HEK293 (cell line): ENCODE data around the gene SEPTIN12.

Experiments used
- CTCF ChIA-PET: fragments of 350-600 bp; formaldehyde crosslinking; extraction: SDS; loops from one replicate; lab custom pipeline; 2021; ENCODE audit warnings: antibody characterized with exemption; lab: Yijun Ruan, JAX
- POLR2A ChIA-PET: fragments of 300-600 bp; formaldehyde crosslinking; extraction: SDS; loops from one replicate; lab custom pipeline; 2020; ENCODE audit warnings: antibody characterized with exemption, inconsistent platforms; lab: Yijun Ruan, JAX
- H3K27ac ChIP-seq: fragments of 200-500 bp; sonication (Bioruptor generic); 2 replicates; pipeline ENCODE4 v1.5.1; 2014; ENCODE audit warnings: low read depth, low read length, control low read depth, inconsistent platforms; ENCODE audit errors: extremely low read depth
- H3K36me3 ChIP-seq, 2 experiments: fragments of 200-500 bp in 1 of 2; sonication (Bioruptor generic) in 1 of 2; 1 replicate in 1 of 2; 2 replicates in 1 of 2; pipeline ENCODE4 v1.5.1; 2014 to 2017; ENCODE audit warnings: inconsistent platforms in 2 of 2, low read length in 2 of 2; ENCODE audit not compliant: control insufficient read depth in 2 of 2, insufficient read depth in 1 of 2
- H3K4me1 ChIP-seq: fragments of 200-500 bp; sonication (Bioruptor generic); 2 replicates; pipeline ENCODE4 v1.5.1; 2014; ENCODE audit warnings: mild to moderate bottlenecking, low read length, inconsistent platforms; ENCODE audit not compliant: control insufficient read depth, insufficient read depth
- H3K4me3 ChIP-seq: 2 replicates; pipeline ENCODE4 v1.5.1; 2011; ENCODE audit warnings: low read depth, mild to moderate bottlenecking, control low read depth, low read length, moderate library complexity
- H3K9me3 ChIP-seq: fragments of 200-500 bp; sonication (Bioruptor generic); 2 replicates; pipeline ENCODE4 v1.5.1; 2014; ENCODE audit warnings: low read depth, low read length, inconsistent platforms; ENCODE audit not compliant: control insufficient read depth, insufficient read depth
- ZBTB17 ChIP-seq: fragments of 450-650 bp; formaldehyde crosslinking; IDR thresholded peaks from 2 replicates; pipeline ENCODE4 v1.5.1; 2016; ENCODE audit warnings: missing biosample characterization, missing genetic modification characterization
- ZIC2 ChIP-seq: fragments of 450-650 bp; formaldehyde crosslinking; IDR thresholded peaks from 2 replicates; pipeline ENCODE4 v1.5.1; 2016; ENCODE audit warnings: missing biosample characterization, missing genetic modification characterization
- ZNF140 ChIP-seq: fragments of 450-650 bp; formaldehyde crosslinking; IDR thresholded peaks from 2 replicates; pipeline ENCODE4 v1.5.1; 2016; ENCODE audit warnings: missing biosample characterization, missing genetic modification characterization
- ZNF223 ChIP-seq: fragments of 450-650 bp; formaldehyde crosslinking; IDR thresholded peaks from 2 replicates; pipeline ENCODE4 v1.5.1; 2016; ENCODE audit warnings: missing biosample characterization, missing genetic modification characterization
- ZNF391 ChIP-seq: fragments of 450-650 bp; formaldehyde crosslinking; IDR thresholded peaks from 2 replicates; pipeline ENCODE4 v1.5.1; 2016; ENCODE audit warnings: low read depth, missing biosample characterization, missing genetic modification characterization, borderline replicate concordance
- ZNF768 ChIP-seq: fragments of 450-650 bp; formaldehyde crosslinking; IDR thresholded peaks from 2 replicates; pipeline ENCODE4 v1.5.1; 2018; ENCODE audit warnings: missing biosample characterization, mild to moderate bottlenecking, missing genetic modification characterization
- ZNF843 ChIP-seq: fragments of 450-650 bp; formaldehyde crosslinking; IDR thresholded peaks from 2 replicates; pipeline ENCODE4 v1.5.1; 2016; ENCODE audit warnings: missing biosample characterization, missing genetic modification characterization
- ZSCAN16 ChIP-seq: fragments of 450-650 bp; formaldehyde crosslinking; IDR thresholded peaks from 2 replicates; pipeline ENCODE4 v1.5.1; 2016; ENCODE audit warnings: missing biosample characterization, missing genetic modification characterization
- TF ChIP-seq, protein P1 (sequence below): fragments of 450-650 bp; formaldehyde crosslinking; IDR thresholded peaks from 2 replicates; pipeline ENCODE4 v1.5.1; 2016; ENCODE audit warnings: missing biosample characterization, missing genetic modification characterization, borderline replicate concordance
- TF ChIP-seq, protein P2 (sequence below): fragments of 450-650 bp; formaldehyde crosslinking; IDR thresholded peaks from 2 replicates; pipeline ENCODE4 v1.5.1; 2016; ENCODE audit warnings: missing biosample characterization, missing genetic modification characterization
- TF ChIP-seq, protein P3 (sequence below): fragments of 450-650 bp; formaldehyde crosslinking; IDR thresholded peaks from 2 replicates; pipeline ENCODE4 v1.5.1; 2016; ENCODE audit warnings: missing biosample characterization, missing genetic modification characterization, borderline replicate concordance

SEPTIN12 gene

DNA sequence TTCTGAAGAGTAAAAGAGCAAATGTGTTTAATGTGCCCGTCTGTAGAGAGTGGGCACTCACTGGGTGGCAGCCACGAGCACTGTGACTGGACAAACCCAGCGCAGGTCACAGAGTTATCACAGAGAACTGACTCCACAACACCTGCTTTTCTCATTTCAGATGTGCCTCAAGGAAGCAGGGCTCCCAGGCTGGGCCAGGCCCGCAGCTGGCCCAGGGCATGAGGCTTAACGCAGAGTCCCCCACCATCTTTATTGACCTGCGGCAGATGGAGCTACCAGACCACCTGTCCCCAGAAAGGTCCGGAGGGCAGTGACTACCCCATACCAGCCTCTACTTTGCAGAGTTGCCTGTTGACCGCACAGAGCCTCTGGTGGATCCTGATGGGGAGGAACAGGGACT lies 41.9 kb downstream of the SEPTIN12 start (continued):
- TF ChIP-seq ZNF843 (tag by site-specific recombination), result no peak
- TF ChIP-seq, all 188 proteins: peak for 0

DNA sequence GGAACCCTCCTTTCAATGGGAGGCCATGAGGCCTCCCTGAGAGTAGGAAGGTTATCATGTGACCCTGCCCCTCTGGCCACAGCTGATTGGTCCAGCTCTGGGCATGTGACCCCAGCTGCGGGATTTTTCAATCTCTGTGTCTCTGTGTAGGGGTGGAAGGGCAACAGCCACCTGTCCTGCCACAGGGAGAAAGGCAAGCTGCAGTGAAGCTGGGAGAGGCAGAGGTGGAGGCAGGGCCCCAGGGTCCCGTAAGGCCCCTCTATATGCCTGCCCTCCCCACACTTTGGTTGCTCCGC lies 42.9 kb downstream of the SEPTIN12 start:
- ChIA-PET CTCF (no interaction called here), POLR2A (interaction anchor here (1.7 kb wide), 1 partner anchor 11 kb away, joined by 5 read pairs; the partner anchor contains the start of genes ANKS3 and DNAAF8)
- Histone ChIP-seq H3K36me3 (peaks cover 0 to 9% of the 10 kb centered on the region in 2 experiments; a peak in 2 of 3 replicates), H3K27ac (no peak overlapping the region), H3K9me3 (no peaks in the 10 kb centered on the region), H3K4me1 (no peaks in the 10 kb centered on the region), H3K4me3 (no peak overlapping the region)
- TF ChIP-seq ZNF391 (tag by site-specific recombination) (no peak), ZSCAN16 (tag by site-specific recombination) (no peak), ZBTB17 (no peak), ZNF768 (tag by site-specific recombination) (no peak), ZNF140 (tag by site-specific recombination) (no peak), ZNF223 (tag by site-specific recombination) (no peak)
- TF ChIP-seq, protein P1, sequence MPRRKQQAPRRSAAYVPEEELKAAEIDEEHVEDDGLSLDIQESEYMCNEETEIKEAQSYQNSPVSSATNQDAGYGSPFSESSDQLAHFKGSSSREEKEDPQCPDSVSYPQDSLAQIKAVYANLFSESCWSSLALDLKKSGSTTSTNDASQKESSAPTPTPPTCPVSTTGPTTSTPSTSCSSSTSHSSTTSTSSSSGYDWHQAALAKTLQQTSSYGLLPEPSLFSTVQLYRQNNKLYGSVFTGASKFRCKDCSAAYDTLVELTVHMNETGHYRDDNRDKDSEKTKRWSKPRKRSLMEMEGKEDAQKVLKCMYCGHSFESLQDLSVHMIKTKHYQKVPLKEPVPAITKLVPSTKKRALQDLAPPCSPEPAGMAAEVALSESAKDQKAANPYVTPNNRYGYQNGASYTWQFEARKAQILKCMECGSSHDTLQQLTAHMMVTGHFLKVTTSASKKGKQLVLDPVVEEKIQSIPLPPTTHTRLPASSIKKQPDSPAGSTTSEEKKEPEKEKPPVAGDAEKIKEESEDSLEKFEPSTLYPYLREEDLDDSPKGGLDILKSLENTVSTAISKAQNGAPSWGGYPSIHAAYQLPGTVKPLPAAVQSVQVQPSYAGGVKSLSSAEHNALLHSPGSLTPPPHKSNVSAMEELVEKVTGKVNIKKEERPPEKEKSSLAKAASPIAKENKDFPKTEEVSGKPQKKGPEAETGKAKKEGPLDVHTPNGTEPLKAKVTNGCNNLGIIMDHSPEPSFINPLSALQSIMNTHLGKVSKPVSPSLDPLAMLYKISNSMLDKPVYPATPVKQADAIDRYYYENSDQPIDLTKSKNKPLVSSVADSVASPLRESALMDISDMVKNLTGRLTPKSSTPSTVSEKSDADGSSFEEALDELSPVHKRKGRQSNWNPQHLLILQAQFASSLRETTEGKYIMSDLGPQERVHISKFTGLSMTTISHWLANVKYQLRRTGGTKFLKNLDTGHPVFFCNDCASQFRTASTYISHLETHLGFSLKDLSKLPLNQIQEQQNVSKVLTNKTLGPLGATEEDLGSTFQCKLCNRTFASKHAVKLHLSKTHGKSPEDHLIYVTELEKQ, result no peak
- TF ChIP-seq, protein P2, sequence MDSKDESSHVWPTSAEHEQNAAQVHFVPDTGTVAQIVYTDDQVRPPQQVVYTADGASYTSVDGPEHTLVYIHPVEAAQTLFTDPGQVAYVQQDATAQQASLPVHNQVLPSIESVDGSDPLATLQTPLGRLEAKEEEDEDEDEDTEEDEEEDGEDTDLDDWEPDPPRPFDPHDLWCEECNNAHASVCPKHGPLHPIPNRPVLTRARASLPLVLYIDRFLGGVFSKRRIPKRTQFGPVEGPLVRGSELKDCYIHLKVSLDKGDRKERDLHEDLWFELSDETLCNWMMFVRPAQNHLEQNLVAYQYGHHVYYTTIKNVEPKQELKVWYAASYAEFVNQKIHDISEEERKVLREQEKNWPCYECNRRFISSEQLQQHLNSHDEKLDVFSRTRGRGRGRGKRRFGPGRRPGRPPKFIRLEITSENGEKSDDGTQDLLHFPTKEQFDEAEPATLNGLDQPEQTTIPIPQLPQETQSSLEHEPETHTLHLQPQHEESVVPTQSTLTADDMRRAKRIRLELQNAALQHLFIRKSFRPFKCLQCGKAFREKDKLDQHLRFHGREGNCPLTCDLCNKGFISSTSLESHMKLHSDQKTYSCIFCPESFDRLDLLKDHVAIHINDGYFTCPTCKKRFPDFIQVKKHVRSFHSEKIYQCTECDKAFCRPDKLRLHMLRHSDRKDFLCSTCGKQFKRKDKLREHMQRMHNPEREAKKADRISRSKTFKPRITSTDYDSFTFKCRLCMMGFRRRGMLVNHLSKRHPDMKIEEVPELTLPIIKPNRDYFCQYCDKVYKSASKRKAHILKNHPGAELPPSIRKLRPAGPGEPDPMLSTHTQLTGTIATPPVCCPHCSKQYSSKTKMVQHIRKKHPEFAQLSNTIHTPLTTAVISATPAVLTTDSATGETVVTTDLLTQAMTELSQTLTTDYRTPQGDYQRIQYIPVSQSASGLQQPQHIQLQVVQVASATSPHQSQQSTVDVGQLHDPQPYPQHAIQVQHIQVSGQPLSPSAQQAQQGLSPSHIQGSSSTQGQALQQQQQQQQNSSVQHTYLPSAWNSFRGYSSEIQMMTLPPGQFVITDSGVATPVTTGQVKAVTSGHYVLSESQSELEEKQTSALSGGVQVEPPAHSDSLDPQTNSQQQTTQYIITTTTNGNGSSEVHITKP, result 0 out of 2 replicates have a peak, but pooled peaks have one; percentile 23

DNA sequence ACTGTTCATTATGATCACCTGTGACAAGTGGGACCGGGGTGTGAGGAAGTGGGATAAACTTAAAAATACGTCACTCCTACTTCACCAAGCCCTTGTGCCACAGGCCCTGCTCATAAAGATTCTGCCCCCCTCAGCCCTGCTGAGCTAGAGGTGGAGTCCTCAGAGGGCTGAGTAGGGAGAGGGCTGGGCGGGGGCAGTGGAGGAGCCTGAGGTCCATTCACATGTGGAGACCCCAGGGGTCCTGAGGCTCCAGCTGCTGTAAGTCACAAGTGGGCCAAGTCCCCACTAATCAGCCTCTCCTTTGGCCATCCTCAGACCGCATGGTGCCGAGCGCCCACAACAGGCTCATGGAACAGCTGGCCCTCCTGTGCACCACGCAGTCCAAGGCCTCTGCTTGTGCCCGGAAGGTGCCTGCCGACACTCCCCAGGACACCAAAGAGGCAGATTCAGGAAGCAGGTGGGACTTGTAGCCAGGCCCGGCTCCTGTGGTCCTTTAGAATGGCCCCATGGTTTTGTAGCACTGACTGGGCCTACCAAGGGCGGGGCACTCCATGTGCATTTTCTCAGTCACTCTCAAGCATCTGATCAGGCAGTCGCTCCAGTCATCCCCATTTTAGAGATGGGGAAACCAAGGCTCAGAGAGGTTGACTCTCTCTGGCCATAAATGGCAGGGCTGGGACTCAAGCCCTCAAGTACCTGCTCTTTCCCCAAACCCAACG lies 43.4 kb downstream of the SEPTIN12 start:
- ChIA-PET CTCF (no interaction called here), POLR2A (interaction anchor here (1.7 kb wide), 1 partner anchor 10 kb away, joined by 5 read pairs; the partner anchor contains the start of genes ANKS3 and DNAAF8)
- H3K4me3 ChIP-seq, result no peak overlapping the region
- no peaks in the 10 kb centered on the region for H3K4me1 ChIP-seq
- no peak overlapping the region for H3K27ac ChIP-seq
- H3K9me3 ChIP-seq, result no peaks in the 10 kb centered on the region
- peaks cover 0 to 4% of the 10 kb centered on the region in 2 experiments; a peak in 2 of 3 replicates for H3K36me3 ChIP-seq
- TF ChIP-seq ZIC2 (tag by site-specific recombination), result peak; percentile 90
- TF ChIP-seq, protein P3, sequence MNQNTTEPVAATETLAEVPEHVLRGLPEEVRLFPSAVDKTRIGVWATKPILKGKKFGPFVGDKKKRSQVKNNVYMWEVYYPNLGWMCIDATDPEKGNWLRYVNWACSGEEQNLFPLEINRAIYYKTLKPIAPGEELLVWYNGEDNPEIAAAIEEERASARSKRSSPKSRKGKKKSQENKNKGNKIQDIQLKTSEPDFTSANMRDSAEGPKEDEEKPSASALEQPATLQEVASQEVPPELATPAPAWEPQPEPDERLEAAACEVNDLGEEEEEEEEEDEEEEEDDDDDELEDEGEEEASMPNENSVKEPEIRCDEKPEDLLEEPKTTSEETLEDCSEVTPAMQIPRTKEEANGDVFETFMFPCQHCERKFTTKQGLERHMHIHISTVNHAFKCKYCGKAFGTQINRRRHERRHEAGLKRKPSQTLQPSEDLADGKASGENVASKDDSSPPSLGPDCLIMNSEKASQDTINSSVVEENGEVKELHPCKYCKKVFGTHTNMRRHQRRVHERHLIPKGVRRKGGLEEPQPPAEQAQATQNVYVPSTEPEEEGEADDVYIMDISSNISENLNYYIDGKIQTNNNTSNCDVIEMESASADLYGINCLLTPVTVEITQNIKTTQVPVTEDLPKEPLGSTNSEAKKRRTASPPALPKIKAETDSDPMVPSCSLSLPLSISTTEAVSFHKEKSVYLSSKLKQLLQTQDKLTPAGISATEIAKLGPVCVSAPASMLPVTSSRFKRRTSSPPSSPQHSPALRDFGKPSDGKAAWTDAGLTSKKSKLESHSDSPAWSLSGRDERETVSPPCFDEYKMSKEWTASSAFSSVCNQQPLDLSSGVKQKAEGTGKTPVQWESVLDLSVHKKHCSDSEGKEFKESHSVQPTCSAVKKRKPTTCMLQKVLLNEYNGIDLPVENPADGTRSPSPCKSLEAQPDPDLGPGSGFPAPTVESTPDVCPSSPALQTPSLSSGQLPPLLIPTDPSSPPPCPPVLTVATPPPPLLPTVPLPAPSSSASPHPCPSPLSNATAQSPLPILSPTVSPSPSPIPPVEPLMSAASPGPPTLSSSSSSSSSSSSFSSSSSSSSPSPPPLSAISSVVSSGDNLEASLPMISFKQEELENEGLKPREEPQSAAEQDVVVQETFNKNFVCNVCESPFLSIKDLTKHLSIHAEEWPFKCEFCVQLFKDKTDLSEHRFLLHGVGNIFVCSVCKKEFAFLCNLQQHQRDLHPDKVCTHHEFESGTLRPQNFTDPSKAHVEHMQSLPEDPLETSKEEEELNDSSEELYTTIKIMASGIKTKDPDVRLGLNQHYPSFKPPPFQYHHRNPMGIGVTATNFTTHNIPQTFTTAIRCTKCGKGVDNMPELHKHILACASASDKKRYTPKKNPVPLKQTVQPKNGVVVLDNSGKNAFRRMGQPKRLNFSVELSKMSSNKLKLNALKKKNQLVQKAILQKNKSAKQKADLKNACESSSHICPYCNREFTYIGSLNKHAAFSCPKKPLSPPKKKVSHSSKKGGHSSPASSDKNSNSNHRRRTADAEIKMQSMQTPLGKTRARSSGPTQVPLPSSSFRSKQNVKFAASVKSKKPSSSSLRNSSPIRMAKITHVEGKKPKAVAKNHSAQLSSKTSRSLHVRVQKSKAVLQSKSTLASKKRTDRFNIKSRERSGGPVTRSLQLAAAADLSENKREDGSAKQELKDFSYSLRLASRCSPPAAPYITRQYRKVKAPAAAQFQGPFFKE (tag by site-specific recombination), result no peak
